Type B pancreatic cell (in vitro differentiated cells): Measurements from ENCODE around the gene FAM204A. TPM values are rescaled to one million over a fixed set of nuclear protein-coding genes. Genes with fewer than 3 reads are reported as not detected.

ENCODE experiments used
- DNase-seq: peaks from one replicate; pipeline ENCODE4 v3.0.0; 2021; ENCODE audit warnings: mixed read lengths; ENCODE audit not compliant: unreplicated experiment; ENCODE audit errors: extremely low spot score
- H3K27ac Mint-ChIP-seq: 2 replicates; pipeline ENCODE4 v1.8.0; 2021; ENCODE audit warnings: mild to moderate bottlenecking, mixed read lengths
- H3K27me3 Mint-ChIP-seq: 2 replicates; pipeline ENCODE4 v1.8.0; 2021; ENCODE audit warnings: mixed read lengths
- H3K36me3 Mint-ChIP-seq: 2 replicates; pipeline ENCODE4 v1.8.0; 2021; ENCODE audit warnings: mixed read lengths
- H3K4me1 Mint-ChIP-seq: one replicate; pipeline ENCODE4 v1.8.0; 2021; ENCODE audit warnings: mixed read lengths; ENCODE audit not compliant: unreplicated experiment
- H3K4me3 Mint-ChIP-seq: 2 replicates; pipeline ENCODE4 v1.8.0; 2021; ENCODE audit warnings: mild to moderate bottlenecking, mixed read lengths
- H3K9me3 Mint-ChIP-seq: 2 replicates; pipeline ENCODE4 v1.8.0; 2021; ENCODE audit warnings: mixed read lengths
- CTCF ChIP-seq: fragments of 200-600 bp; sonication (generic); conservative IDR thresholded peaks from 2 replicates; pipeline ENCODE4 v1.5.0; 2021; ENCODE audit warnings: antibody characterized with exemption, mild to moderate bottlenecking
- total RNA-seq: library from RNA; stranded (reverse); gene quantifications from 2 replicates; pipeline ENCODE4 v1.2.1, GENCODE V29; 2021; ENCODE audit warnings: low replicate concordance

Gene FAM204A
- total RNA-seq, 1 donor from 2014 or later = 58.0 TPM

GRCh38 chr10:118332236-118332635 is 9.9 kb downstream of the FAM204A start:
- Mint-ChIP-seq H3K27me3 (no peaks in the 10 kb centered on the region), H3K4me3 (no peak overlapping the region), H3K9me3 (no peaks in the 10 kb centered on the region), H3K4me1 (no peaks in the 10 kb centered on the region), H3K27ac (no peak overlapping the region), H3K36me3 (peaks cover 32% of the 10 kb centered on the region)
- TF ChIP-seq CTCF = no peak
- no peak for DNase-seq

- Mint-ChIP-seq H3K27me3 (no peaks in the 10 kb centered on the region), H3K27ac (no peak overlapping the region), H3K36me3 (peaks cover 26% of the 10 kb centered on the region), H3K9me3 (no peaks in the 10 kb centered on the region), H3K4me1 (no peaks in the 10 kb centered on the region), H3K4me3 (no peak overlapping the region)
- no peak for TF ChIP-seq CTCF
- DNase-seq = no peak
Measured at GRCh38 chr10:118330295-118331076, 11.6 kb downstream of the FAM204A start.

GRCh38 chr10:118324140-118324539 is 18.0 kb downstream of the FAM204A start:
- Mint-ChIP-seq H3K27me3 (no peaks in the 10 kb centered on the region), H3K4me3 (no peak overlapping the region), H3K4me1 (no peaks in the 10 kb centered on the region), H3K9me3 (no peaks in the 10 kb centered on the region), H3K27ac (no peak overlapping the region), H3K36me3 (peaks cover 21% of the 10 kb centered on the region)
- no peak for TF ChIP-seq CTCF
- DNase-seq = no peak

GRCh38 chr10:118321724-118322575 is 20.2 kb downstream of the FAM204A start:
- no peak overlapping the region for H3K4me3 Mint-ChIP-seq
- H3K27ac Mint-ChIP-seq = no peak overlapping the region
- no peak for DNase-seq
- H3K4me1 Mint-ChIP-seq = no peaks in the 10 kb centered on the region
- no peaks in the 10 kb centered on the region for H3K9me3 Mint-ChIP-seq
- no peaks in the 10 kb centered on the region for H3K27me3 Mint-ChIP-seq
- H3K36me3 Mint-ChIP-seq = peaks cover 17% of the 10 kb centered on the region
- TF ChIP-seq CTCF = no peak

GRCh38 chr10:118315629-118316028 is 26.5 kb downstream of the FAM204A start:
- H3K9me3 Mint-ChIP-seq = no peaks in the 10 kb centered on the region
- peaks cover 17% of the 10 kb centered on the region for H3K4me1 Mint-ChIP-seq
- no peak overlapping the region for H3K27ac Mint-ChIP-seq
- H3K4me3 Mint-ChIP-seq = no peak overlapping the region
- H3K27me3 Mint-ChIP-seq = no peaks in the 10 kb centered on the region
- peaks cover 35% of the 10 kb centered on the region for H3K36me3 Mint-ChIP-seq
- no peak for DNase-seq
- TF ChIP-seq CTCF = no peak
